ENCODE data around the gene VPS35.
"Not testable (repeated sequence)": the region's sequence is repeated elsewhere in the genome, so short reads cannot be mapped to it uniquely, and the experiment has no call there.

VPS35 gene

DNA sequence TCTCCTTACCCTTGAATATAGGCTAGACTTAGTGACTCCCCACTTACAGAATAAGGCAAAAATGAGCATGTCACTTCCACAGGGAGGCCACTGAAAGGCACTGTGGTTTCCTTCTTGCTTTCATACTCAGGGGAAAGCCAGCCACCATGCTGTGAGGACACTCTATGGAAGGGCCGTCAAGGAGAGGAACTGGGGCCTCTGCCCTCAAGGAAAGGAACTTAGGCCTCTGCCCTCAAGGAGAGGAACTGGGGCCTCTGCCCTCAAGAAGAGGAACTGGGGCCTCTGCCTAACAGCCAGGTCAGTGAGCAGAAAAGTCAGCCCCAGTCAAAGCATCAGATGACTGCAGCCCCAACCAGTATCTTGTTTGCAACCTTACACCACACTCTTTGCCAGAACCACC, 30.1 kb downstream of the VPS35 start:
- no peak for DNase-seq (ENCODE audit: low spot score)

DNA sequence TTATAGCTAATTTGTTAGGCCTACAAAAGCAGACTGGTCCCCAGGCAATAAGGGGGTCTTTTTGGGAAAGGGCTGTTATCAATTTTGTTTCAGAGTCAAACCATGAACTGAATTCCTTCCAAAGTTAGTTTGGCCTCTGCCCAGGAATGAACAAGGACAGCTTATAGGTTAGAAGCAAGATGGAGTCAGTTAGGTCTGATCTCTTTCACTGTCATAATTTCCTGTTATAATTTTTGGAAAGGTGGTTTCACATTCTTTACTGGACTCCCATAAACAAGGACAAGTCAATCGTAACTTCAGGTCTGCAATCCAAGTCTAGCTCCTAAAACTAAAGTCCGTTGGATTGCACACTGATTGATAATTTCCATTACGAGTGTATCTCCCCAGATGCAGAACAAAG, 37.7 kb downstream of the VPS35 start:
- DNase-seq (ENCODE audit: low spot score), result no peak

- DNase-seq (ENCODE audit: low spot score), result no peak
Measured at GRCh38 chr16:46650254-46650623, 38.7 kb downstream of the VPS35 start.

DNA sequence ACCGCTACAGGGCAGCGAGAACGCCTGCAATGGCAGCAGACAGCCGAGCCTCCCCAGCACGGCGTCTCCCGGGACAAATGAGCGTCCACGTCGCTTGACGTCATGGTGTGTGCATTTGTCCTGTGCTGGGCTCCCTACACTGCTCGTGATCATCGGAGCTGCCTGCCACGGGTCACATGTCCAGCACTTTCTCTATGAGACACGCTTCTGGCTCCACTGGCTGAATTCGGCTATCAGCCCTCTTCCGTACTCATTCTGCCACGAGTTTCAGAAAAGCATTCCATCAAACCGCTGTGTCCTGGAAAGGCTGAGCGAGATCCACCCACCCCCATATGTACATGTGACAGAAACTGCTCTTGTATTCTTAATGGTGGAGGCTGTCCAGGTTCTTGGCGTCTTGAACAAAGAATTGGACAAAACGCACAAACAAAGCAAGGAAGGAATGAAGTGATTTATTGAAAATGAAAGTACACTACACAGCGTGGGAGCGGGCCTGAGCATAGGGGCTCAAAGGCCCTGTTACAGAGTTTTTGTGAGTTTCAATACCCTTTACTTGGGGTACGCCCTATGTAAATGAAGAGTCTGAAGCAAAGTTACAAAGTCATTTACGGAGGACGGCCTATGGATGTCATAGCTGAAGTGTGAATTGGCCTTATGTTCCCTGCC, 39.3 kb downstream of the VPS35 start:
- DNase-seq (ENCODE audit: low spot score), result no peak

DNA sequence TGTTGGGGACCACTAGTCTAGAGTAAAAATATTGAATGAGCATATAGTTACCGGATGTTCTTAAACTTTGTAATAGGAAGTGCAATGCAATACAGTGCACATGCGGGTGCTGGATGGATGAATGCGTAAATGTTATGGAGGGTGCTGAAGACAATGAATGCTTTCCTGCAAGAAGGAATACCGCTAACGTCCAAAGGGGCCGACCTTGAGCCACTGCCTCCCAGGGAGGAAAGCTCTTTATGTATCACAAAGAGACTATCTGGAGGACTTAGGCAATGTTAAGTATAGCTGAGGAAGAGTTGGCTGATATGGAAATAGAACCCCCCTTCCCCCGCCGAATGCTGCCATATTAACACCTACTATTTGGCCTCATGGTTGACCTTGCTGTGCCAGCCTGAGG, 40.3 kb downstream of the VPS35 start:
- DNase-seq (ENCODE audit: low spot score), result no peak

GRCh38 chr16:46638947-46639925, 49.7 kb downstream of the VPS35 start:
- no peak for DNase-seq (ENCODE audit: low spot score)

- no peak for DNase-seq (ENCODE audit: low spot score)
Measured at GRCh38 chr16:46632778-46633733, 55.9 kb downstream of the VPS35 start.

DNA sequence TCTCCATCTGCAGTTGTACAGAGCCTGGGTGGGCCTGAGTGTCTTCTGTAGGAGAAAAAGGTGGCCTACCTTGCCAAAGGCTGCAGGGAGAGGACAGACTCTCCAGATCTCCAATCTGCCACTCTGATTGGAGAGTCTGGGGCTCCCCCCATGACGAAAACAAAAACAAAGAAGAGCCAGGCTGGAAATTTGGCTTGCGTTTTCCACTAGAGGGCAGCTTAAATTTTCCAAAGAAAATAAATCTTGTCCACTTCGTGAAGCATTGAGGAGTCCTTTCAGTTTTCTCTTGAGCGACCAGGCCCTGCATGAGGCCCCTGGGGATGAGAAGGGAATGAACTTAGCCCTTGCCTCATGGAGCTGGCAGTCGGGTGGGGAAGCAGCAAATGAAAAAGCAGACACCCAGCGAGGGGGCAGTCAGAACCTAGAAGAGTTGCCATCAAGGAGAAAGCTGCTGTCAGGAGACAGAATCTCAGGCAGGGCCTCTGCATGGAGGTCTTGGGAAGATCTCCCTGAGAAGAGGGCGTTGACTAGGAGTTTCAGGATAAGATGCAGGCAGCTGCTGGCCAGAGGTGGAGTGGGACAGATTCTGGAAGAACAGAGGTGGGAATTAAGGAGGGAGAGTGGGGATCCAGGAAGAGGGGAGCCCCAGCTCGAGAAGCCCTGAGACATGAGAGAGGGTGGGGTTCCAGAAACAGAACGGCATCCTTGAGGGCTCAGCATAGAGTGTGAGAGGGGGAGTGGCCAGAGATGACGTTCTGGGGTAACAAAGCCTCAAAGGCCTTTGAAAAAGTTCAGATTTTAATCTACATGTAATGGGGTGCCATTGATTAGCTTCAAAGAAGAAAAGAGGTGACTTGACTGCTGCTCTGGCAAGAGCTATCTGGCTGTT, 59.4 kb downstream of the VPS35 start:
- DNase-seq (ENCODE audit: low spot score), result peak; percentile 25

DNA sequence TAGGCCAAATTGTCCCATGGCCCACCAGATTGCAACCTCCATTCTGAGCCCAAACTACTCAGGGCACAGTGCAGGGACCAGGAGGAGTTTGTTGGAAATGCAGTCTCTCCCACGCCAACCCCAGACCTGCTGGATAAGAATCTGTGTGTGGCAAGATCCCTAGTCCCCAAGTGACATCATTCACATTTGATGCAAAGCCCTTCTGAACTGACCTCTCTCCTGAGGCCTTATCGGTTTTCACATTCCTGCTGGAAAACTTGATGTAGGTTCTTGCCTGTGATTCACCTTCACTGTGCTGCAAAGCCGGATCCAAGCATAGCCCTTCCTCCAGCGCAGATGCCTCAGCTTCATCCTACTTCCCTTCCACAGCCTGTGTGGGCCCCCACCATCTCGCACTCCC, 61.2 kb downstream of the VPS35 start:
- no peak for DNase-seq (ENCODE audit: low spot score)

DNA sequence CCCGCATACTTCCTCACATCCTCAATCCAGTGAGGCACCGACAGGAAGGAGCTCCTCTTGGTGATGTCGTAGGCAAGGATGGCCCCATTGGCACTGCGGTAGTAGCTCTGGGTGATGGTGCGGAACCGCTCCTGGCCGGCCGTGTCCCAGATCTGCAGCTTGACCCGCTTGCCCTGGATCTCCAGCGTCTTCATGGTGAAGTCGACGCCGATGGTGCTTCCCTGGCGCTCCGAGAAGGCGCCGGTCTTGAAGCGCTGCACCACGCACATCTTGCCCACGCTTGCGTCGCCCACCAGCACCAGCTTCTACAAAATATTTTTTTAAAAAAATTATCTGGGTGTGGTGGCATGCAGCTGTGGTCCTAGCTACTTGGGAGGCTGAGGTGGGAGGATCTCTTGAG, 62.3 kb downstream of the VPS35 start:
- DNase-seq (ENCODE audit: low spot score), result not testable (repeated sequence)

- DNase-seq (ENCODE audit: low spot score), result not testable (repeated sequence)
Measured at GRCh38 chr16:46624862-46625261, 64.1 kb downstream of the VPS35 start.

DNA sequence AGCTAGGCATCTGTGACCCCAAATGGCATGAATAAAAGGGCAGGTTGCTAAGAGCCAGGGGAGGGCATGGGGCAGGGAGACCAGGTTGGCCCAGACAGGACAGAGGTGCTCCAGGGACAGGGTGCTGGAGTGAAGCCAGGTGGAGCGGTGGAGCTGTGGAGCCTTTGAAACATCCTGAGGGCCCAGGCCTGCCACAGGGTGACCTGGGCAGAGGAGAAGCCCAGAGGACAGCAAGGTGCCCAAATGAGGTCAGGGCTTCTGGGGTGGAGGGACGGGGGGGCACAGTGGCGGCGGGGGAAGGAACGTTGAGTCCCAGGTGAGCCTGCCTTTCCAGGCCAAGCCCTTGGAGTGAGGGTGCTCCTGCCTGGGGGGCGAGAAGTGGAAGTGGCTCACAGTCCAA, 65.3 kb downstream of the VPS35 start:
- not testable (repeated sequence) for DNase-seq (ENCODE audit: low spot score)

DNA sequence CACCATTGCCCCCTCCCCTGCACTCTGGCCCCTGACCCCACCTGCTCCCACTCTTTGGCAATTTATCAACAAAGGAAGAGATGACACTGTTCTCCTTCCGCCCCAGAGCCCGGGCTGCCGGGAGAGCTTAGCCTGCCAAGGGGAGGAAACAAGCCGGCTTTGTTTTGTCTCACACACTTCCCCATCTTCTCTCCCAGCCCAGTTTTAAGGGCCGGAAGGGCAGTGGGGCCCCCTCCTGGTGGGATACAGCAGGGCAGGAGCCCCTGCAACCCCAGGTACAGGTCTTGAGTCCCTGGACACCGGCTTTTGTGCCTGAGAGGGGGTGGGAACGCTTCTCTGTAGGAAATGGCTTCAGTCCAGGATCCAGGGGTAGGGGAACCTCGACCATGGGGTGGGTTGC, 65.7 kb downstream of the VPS35 start:
- not testable (repeated sequence) for DNase-seq (ENCODE audit: low spot score)

GRCh38 chr16:46621934-46622676, 66.9 kb downstream of the VPS35 start:
- DNase-seq (ENCODE audit: low spot score), result no peak

DNA sequence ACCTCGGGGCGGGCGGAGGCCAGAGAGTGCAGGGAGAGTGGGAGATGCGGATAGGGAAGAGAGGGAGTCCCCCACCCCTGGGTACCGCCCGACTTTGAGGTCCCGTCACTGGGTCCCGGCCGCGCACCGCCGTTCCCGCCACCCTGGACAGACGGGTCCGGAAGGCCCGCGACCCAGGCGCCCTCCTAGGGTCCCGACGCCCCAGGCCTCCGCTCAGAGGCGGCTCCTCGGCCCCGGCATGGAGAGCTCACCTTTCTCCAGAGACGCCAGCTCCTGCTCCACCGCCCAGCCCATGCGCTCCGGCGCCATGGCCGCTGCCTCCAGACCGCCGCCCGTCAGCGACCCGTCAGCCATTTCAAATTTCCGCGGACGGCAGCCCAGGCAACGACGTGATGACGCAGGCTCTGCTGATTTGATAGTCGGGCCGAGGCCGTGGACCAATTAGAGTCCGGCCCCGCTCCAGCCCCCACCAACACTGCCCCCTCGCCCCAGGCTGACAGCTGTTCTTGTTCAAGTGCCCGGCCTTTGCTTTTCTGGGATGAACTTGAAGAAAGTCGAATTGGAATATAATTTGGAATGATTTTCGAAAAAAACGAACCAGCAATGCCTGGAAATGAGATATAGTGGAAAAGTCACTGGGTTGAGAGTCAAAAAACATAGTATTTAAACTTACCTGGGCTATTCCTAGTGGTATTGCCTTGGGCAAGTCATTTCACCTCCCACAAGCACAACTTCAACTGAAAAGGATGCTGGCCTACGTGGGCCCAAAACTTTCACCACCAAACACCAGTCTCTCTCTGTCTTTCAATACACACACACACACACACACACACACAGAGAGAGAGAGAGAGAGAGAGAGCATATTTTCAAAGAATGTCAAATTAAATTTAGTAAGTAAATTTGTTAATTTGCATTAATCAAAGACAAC, 67.7 kb downstream of the VPS35 start, which contains the start of gene SHCBP1:
Gene SHCBP1, minus strand, starts transcription at position 374 of the 928 bp plus-strand sequence. Its CDS starts 20 bp downstream, at position 354.
- peak; percentile 82 for DNase-seq (ENCODE audit: low spot score)

- DNase-seq (ENCODE audit: low spot score), result peak; percentile 11
Measured at GRCh38 chr16:46620266-46621005, 68.5 kb downstream of the VPS35 start.

- no peak for DNase-seq (ENCODE audit: low spot score)
Measured at GRCh38 chr16:46618516-46618915, 70.5 kb downstream of the VPS35 start.

DNA sequence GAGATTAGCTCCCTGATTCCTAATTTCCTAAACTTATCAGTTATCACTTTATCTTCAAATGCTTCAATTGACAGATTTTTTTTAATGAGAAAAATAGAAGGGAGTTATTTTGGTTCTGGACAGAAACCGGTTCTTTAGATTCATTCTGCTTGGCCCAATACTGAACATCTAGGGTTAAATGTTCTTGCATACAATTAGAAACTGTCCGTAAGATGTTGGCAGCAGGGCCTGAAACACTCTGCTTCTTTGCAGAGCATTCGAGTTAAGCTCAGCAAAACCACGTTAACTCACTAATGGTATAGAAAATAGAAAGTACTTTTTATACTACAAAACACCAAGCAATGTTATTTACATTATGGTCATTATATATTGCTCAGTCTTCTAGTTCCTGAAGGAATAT, 75.0 kb downstream of the VPS35 start:
- no peak for DNase-seq (ENCODE audit: low spot score)

All from kidney capillary endothelial cell (primary cell).